ENCODE measurements around the gene BCL7A.
"Not testable (repeated sequence)": the region's sequence is repeated elsewhere in the genome, so short reads cannot be mapped to it uniquely, and the experiment has no call there.

BCL7A gene

DNA sequence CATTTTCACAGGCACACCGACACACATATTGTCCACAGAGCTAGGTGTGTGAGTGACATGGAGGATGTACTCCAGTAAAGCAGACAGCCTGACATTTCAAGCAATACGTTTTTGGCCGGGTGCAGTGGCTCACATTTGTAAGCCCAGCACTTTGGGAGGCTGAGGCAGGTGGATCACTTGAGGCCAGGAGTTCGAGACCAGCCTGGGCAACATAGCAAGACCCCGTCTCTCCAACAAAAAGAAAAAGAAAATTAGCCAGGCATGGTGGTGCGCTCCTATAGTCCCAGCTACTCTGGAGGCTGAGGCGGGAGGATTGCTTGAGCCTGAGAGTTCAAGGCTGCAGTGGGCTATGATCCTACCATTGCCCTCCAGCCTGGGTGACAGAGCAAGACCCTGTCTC is 34.7 kb downstream of the BCL7A start:
- DNase-seq (ENCODE audit: low spot score), result not testable (repeated sequence)

DNA sequence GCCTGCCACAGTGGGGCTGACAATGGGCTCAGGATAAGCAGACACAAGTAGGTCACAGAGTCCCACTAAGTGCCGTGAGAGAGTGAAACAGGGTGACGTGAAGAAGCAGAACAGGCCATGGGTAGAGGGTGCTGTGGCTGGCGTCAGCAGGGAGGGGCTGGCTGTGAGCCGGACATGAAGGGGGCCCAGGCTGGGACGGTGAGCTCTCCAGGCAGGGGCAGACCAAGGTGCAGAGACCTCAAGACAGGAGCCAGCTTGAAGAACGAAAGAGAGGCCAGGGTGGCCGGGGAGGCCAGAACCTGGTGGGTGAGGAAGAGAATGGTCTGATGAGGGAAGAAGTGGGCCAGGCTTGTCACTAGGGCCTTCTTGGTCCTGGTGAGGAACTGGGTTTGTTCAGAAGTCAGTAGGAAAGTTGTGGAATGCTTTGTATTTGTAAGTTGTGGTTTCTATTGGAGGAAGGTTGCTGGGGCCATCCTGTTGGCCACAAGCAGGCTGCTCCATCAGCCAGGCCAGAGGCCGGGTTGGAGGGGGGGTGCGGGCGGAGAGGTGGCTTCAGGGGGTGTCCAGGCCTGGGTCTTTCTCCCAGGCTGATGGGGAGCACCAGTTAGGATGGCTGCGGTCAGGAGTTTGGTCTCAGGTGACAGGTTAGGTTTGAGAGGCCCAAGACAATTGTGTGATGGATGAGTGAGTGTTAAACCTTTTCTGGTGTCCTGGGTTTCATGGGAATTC is 35.5 kb downstream of the BCL7A start:
- DNase-seq (ENCODE audit: low spot score), result no peak

DNA sequence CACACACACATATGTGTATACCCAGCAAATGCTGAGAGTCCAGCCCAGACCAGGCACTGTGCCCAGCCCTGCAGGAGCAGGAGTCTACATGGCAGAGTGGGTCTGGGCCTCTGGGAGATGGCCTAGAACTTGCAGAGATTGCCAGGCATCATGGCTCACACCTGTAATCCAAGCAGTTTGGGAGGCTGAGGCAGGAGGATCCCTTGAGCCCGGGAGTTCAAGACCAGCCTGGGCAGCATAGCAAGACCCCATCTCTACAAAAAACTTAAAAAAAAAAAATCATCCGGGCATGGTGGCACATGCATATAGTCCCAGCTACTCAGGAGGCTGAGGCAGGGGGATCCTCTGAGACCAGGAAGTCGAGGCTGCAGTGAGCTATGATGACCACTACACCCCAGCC is 36.1 kb downstream of the BCL7A start:
- DNase-seq (ENCODE audit: low spot score), result no peak

DNA sequence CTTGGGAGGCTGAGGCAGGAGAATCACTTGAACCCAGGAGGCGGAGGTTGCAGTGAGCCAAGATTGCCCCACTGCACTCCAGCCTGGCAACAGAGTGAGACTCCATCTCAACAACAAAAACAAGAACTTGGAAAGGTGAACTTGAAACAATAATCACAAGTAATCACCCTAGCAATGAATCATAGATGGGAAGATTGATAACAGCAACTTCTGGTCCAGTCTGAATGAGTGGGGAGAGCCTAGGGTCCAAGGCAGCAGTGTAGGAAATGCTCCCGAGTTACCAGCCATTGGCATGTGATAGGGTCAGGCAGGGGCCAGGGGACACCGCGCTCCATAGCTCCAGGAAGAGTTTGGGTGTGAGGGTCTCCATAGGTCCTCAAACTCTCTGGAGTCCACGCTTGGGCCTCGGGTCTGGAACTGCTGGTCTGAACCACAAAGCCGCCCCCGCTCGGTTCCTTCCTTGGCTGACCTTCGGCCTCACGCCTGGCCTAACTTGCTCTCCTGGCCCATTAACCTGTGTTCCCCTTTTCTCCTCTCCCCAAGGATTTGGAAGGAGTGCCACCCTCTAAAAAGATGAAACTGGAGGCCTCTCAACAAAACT is 37.0 kb downstream of the BCL7A start:
- no peak for DNase-seq (ENCODE audit: low spot score)

DNA sequence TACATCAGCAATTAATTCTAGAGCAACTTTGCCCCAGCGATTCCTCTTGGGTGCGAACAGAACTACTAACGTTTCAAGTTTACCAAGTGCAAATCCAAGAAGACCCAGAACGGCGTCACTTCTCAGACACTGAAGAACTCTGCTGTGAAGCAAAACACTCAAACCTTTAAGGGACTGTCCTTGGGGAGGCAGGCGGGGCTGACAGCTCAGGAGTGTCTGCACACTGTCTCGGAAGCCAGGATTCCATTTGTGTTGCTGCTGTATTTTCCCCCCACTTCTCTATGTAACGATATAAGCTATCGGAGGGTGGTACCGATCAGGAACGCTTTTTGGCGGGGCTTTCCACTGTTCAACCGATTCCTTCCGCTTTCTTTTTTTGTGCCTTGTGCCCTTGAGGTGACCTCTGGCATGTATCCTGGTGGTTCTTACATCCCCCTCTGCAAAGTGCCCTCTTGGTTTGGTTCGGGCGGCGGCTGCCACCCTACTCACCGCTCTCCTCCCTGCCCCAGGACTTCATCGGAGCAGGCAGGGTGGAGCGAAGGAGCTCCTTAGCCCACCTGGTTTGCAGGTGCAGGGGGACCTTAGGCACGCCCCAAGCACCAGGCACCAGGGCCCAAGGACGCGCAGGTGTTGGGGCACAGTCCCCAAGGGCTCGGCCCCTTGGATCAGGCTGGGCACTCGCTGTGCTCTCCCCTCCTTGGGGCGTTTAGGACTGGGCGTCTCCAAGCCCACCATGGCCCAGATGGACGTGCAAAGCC is 37.7 kb downstream of the BCL7A start:
- no peak for DNase-seq (ENCODE audit: low spot score)

DNA sequence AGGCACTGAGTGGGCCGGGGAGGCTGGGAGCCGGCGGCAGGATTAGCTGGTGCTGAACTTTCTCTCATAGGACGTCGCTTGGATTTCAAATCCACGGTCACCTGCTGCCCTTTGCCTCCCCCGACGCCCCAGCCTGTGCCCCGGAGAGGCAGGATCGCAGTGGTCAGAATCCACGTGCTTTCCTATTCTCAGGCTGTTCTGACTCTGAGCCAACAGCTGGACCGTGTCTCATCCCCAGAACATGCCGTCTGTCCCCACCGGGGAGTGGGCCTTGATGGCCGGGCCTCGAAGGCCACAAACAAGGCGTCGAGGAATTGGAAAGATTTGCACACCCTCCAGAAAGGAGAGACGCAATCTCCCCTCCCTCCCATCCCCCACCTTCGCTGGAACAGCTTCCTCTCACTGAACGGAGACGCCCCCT is 38.4 kb downstream of the BCL7A start:
- no peak for DNase-seq (ENCODE audit: low spot score)

DNA sequence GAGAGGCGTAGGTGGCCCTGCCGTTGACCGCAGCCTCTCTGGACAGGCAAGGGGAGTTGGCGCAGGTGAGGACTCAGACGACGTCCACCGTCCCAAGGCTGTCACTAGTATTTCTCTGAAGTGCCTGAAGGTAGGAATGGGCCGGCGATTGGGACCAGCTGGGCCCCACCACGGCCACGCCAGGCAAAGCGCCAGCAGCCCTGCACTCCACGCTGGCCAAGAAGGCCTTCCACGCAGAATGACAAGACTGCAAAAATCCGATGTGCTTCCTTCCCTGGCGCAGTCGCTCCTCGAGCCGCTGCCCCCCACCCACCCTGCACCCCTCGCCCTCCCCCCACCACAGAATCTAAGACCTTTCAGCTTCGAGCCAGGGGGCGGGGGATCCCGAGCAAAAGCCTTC is 39.6 kb downstream of the BCL7A start:
- no peak for DNase-seq (ENCODE audit: low spot score)

DNA sequence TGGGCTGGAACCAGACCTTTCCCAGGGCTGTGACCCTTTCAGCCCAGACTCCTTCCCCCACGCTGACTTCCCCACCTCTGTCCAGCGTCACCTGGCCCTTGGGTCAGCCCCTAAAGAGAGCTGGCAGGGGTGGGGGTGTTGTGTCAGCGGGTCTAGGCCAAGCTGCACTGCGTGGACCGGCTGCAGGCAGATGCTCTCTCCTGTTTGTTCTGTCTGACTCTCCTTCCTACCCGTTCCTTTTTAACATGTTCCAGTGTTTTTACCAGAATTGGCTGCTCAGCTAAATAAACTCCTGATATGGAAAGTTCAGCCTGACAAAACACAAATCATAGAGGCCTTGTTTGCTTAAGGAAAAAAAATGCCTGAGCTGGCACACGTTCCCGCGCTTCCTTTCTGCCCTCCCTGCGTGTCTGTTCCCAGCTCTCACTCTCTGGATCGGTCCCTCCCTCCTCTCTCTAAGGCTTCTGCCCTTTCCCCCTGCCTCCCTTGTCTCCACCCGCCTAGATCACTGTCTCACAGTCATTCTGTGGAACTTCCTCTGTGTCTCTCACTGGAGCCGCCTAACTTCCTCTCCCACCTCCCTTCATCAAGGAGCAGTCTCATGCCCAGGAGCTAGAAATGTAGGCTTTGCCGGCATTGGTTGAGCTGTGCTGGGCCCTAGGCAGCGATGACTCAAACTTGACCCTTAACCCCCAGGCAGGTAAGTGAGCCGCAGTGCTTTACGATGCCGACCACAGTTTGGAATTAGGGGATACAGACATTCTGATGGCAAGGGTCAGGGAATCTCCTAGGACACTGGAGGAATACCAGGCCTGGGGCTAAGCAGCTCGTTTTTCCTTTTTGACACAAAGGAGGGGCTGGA is 41.4 kb downstream of the BCL7A start:
- peak; percentile 74 for DNase-seq (ENCODE audit: low spot score)

DNA sequence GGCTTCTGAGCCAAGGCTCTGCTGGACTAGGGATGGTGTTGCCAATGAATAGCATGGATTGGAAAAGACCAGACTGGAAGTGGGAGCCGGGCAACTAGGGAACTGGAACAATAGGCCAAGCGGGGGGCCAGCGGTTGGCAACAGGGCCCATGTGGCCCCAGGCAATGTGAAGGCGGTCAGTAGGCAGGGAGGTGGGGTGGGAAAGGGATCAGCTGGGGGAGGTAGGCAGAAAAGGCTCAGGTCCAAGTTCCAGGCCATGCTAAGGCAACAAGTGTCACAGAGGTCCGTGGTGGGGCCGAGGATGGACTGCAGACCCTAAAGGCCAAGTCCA is 42.0 kb downstream of the BCL7A start:
- no peak for DNase-seq (ENCODE audit: low spot score)

DNA sequence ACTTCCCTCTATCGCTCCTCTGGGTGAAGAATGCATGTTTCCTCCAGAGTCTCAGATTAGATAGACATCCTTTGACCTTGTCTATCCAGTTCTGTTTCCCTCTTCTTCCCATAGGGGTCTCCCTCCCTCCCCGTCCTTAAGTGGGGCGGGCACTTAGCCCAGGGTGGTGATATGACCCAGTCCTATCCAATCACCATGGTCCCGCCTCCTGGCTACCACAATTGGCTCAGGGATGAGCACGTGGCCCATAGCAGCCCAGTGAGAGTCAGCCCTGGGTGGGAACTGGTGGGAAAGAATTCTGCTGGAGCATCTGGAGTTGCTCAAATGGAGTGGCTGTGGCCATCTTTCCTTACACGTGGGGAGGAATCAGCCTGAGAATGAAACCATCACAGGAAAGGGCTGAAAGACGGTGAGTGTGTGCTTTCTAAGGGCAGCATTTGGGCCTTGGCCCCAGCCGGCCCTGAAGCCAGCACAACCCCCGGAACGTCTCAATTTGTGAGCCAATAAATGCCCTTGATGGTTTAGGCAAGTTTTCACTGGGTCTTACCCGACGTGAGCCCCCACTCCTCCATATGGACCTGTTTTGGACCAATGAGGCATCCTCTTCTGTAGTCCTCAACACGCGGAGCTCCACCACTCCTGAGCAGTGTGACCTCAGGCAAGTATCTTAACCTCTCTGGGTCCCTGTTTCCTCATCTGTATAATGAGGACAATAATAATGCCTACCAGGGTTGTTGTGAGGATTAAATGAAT is 42.5 kb downstream of the BCL7A start:
- peak; percentile 90 for DNase-seq (ENCODE audit: low spot score)

DNA sequence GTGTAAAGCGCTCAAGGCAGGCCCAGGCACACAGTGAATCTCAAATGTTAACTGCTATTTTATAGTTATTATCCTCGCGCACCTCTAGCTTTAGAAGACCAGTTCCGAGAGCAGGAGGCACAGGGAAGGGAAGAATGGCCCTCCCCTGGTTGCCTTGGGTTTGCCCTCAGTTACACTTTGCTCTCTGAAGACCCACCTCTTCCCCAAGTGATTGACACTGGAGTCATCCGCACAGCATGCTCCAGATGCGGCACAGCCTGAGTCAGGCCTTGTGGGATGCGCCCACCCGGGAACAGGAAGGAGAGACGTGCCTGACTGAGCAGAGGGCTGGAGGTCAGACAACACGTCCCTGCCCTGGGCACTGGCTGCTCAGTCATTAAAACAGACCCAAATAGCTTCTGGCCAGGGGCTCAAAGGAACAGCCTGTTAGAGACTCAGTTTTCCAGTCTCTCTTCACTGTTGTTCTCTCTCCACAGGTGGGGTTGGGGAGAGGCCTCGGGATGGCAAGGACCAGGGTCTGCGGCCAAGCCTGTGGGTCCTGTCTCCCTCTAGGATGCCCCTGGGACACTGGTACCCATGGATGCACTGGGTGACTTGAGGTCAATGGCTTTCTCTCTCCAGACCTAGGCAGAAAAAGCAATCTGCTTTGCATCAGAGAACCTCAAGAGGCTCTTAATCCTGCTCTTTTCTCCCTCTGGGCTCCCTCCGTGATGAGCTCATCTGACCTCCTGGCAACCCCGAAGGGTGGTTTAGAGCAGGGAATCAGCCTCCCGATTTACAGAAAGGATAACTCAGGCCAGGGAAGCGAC is 43.3 kb downstream of the BCL7A start:
- peak; percentile 74 for DNase-seq (ENCODE audit: low spot score)

DNA sequence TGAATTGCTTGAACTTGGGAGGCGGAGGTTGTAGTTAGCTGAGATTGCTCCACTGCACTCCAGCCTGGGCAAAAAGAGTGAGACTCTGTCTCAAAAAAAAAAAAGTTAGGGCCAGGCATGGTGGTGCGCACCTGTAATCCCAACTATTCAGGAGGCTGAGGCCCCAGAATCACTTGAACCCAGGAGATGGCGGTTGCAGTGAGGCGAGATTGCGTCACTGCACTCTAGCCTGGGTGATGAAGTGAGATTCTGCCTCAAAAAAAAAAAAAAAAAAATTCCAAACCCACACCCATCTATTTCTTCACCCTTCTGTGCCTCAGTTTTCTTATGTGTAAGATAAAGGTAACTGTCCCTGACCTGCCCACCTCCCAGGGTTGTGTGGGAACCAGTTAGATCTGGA is 45.9 kb downstream of the BCL7A start:
- no peak for DNase-seq (ENCODE audit: low spot score)

DNA sequence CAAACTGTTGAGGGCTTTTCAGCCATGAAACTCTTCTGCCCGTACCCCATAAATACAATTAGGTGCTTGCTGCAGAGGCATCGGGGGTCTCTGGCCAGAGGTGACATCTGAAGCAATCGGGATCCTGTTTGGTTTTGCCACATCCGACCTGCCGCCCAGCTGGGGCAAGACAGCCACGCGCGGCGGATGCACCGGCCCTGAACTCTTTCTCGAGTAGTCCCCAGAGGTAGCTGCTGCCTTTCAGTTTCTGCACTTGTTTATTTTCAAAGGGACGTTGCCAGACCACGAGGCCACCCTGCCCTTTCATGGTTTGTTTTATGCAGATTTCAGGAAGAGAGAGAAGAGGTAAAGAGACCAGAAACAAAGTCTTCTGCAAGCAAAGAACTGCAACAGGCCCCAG is 46.3 kb downstream of the BCL7A start:
- DNase-seq (ENCODE audit: low spot score), result no peak

DNA sequence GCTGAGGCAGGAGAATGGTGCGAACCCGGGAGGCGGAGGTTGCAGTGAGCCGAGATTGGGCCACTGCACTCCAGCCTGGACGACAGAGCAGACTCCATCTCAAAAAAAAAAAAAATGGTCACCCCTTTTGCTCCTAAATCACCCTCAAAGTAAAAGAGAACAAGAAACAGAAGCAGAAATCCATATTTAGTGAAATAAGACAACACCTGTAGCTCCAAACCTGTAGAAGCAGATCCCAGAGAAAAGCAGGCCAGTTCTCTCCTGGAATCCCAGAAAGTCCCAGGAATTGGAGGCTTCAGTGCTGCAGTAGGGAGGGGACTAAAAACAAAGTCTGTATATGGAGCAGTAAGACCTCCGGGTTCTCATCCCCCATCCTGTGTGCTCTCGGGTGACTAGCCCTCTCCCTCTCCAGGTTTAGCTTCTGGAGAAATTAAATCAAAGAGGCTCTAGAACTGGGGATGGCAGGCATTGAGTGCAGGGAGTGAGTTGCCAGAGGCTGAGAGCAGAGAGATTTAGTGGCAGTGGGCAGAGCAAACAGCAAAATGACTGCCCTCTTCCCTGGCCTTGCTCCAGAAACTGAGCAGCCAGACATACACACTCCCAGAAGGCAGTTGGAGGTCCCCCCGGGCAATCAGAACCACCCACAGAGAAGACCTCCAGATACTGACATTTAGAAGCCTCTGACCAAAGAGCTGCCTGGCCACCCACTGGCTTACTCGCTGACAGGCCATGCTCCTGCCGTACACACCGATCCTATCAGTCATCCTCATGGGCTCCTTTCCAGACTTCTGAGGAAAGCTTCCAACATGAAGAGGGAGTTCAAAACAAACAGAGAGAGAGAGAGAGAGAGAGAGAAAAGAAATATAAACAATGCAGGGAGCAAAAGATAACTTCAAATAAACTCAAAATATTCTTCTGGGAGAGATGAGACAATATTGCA is 50.6 kb downstream of the BCL7A start:
- DNase-seq (ENCODE audit: low spot score), result peak; percentile 32

DNA sequence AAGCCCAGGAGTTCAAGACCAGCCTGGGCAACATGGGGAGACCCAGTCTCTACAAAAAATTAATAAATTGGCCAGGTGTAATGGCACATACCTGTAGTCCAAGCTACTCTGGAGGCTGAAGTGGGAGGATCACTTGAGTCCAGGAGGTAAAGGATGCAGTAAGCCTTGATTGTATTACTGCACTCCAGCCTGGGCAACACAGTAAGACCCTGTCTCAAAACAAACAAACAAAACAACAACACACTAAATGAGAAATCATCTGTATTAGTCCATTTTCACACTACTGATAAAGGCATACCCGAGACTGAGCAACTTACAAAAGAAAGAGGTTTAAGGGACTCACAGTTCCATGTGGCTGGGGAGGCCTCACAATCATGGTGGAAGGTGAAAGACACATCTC is 52.1 kb downstream of the BCL7A start:
- no peak for DNase-seq (ENCODE audit: low spot score)

DNA sequence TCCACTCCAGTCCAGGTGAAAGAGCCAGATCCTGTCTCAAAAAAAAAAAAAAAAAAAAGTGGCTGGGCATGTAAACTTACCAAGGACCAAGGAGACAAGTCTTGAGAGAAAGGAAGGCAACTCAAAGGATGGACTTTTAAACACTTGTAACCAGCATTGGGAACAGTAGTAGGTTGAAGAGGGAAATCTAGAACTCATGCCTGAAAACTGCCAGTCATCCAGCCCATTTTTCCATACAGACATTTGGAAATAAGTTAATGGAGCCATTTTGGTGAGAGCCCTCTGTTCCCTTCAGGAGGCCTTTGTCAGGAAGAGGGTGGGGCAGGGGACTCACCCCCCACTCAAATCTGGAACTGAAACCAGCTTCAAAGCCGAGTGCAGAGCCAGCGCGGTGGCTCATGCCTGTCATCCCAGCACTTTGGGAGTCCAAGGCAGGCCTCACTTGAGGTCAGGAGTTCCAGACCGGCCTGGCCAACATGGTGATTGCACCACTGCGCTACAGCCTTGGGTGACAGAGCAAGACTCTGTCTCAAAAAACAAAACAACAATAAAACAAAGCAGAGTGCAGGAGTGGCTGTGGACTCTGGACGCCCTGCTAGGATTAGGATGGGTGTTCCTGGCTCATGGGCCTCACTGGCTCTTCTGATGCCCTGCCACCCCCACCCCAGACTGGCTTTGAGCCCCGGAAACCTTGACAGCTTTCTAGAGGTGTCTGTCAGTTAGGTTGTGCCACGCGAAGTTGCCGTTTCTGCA is 55.2 kb downstream of the BCL7A start:
- DNase-seq (ENCODE audit: low spot score), result no peak

DNA sequence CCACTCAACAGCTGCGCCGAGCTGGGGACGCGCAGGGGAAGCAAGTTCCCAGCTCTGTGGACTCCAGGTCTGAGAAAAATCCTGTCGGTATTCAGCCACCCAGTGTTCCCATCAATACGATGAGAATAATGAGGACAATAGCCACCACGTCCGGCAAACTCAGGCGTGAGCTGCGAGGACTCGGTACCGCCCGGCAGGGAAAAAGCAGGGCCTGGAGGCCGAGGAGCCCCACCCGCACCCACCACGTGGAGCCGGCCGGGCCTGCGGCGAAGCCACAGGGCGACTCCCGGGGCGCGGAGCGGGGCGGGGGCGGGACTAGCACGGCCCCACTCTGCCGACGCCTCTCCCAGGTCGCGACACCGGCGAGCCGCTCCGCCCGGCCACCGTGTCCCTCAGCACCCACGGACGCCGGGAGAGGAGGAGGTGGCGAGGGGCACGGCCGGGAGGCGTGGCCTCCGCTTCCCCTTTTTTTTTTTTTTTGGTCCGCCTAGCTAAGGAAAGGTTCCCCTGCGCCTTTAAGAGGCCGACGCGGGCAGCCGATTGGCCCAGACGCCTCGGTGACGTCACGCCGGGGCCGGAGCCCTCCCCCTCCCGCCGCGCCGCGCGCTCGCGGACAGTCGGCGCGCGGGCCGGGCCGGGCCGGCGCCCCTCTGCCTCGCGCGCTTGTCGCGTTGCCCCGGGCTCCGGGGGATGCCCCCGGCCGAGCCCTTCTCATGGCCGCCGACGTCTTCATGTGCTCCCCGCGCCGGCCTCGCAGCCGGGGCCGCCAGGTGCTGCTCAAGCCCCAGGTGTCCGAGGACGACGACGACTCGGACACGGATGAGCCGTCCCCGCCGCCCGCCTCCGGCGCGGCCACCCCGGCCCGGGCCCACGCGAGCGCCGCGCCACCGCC is 56.7 kb downstream of the BCL7A start, which contains the start of gene MLXIP:
Gene MLXIP (plus strand): TSS at position 616 of the 892 bp plus-strand sequence. CDS start 98 bp downstream, at position 714.
- DNase-seq (ENCODE audit: low spot score), result peak; percentile 96

DNA sequence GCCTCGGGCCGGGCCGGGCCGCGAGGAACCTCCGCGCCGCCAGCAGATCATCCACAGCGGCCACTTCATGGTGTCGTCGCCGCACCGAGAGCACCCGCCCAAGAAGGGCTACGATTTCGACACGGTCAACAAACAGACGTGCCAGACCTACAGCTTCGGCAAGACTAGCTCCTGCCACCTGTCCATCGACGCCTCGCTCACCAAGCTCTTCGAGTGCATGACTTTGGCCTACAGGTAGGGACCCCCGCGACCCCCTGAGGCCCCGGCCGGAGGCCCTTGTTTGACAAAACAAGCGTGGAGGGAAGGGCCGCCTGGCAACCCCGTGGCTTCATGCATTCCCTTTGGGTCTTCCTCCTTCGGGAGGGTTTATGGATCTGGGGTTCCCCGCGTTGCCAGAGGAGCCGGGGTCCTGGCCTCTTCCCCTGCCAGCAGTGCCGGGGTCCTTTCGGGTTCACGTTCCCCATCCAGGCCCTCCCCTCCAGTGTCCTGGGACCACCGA is 57.4 kb downstream of the BCL7A start:
- DNase-seq (ENCODE audit: low spot score), result no peak

All from LoVo (cell line).